NCI-H2227 (cell line): Measurements from ENCODE around the gene UBA1.

Experiments used
- DNase-seq: peaks from one replicate; lab custom pipeline; 2025; ENCODE audit not compliant: unreplicated experiment; lab: John Stamatoyannopoulos, UW

The UBA1 gene

DNA sequence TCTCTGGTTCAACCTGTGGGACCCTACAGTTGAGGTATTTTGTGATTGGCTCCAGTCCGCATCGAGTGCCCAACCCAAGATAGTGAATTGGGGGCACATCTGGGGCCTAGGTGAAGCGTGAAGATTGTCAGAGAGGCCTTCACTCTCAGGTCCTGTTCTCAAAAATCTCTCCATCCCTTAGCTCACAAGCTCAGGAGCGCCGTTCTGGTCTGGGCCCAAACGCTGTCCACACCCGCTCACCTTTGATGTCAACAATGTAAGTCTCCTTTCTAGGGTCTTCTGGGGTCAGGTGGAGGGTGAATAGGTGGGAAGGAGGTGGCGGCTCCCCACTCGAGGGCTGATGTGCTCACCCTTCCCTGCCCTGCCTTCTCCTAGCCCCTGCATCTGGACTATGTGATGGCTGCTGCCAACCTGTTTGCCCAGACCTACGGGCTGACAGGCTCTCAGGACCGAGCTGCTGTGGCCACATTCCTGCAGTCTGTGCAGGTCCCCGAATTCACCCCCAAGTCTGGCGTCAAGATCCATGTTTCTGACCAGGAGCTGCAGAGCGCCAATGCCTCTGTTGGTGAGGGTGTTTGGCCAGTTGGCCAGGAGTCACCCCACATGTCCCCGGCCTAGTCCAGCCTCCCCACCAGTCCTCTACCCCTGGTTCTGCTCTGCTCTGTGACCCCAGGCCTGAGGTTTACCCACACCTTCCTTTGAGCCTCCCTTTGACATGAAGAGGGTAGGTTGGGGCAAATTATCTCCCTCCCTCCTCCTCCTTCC lies 17.2 kb downstream of the UBA1 start:
- DNase-seq = no peak

DNA sequence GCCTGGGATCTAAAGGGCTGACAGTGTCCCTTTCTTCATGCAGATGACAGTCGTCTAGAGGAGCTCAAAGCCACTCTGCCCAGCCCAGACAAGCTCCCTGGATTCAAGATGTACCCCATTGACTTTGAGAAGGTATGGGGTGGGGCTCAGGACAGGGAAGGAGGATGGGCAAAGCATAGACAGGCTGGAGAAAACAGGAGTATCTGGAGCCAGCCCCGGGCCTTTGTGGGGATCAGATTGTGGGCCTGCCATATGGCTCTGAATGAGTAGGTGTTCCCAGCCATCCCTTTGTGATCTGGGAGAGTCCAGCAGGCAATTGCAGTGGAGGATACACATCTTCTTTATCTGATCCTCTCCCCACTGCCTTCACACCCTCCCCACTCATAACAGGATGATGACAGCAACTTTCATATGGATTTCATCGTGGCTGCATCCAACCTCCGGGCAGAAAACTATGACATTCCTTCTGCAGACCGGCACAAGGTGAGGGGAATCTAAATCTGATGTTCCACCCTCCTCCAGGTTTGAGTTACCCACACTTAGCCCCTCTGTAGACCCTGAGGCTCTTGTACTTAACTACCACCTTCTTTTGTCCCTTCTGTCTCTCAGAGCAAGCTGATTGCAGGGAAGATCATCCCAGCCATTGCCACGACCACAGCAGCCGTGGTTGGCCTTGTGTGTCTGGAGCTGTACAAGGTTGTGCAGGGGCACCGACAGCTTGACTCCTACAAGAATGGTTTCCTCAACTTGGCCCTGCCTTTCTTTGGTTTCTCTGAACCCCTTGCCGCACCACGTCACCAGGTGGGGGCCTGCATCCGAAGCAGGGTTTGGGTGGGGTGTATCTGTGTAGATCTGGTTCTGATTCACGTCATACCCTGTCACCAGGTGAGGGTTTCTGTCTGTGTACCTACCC lies 19.0 kb downstream of the UBA1 start:
- DNase-seq = no peak

DNA sequence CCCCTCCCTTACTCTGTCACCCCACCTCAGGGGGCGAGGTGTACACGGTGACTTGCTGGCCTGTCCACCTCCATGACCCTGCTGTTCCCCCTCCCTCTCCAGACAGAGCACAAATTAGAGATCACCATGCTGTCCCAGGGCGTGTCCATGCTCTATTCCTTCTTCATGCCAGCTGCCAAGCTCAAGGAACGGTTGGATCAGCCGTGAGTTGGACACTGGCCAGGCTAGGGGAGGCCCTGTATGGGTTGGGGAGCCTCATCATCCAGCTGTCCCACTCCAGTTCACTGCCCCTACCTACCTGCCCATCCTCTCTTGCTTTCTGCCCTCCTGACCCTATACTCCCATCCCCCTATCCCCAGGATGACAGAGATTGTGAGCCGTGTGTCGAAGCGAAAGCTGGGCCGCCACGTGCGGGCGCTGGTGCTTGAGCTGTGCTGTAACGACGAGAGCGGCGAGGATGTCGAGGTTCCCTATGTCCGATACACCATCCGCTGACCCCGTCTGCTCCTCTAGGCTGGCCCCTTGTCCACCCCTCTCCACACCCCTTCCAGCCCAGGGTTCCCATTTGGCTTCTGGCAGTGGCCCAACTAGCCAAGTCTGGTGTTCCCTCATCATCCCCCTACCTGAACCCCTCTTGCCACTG lies 20.9 kb downstream of the UBA1 start:
- DNase-seq = no peak

DNA sequence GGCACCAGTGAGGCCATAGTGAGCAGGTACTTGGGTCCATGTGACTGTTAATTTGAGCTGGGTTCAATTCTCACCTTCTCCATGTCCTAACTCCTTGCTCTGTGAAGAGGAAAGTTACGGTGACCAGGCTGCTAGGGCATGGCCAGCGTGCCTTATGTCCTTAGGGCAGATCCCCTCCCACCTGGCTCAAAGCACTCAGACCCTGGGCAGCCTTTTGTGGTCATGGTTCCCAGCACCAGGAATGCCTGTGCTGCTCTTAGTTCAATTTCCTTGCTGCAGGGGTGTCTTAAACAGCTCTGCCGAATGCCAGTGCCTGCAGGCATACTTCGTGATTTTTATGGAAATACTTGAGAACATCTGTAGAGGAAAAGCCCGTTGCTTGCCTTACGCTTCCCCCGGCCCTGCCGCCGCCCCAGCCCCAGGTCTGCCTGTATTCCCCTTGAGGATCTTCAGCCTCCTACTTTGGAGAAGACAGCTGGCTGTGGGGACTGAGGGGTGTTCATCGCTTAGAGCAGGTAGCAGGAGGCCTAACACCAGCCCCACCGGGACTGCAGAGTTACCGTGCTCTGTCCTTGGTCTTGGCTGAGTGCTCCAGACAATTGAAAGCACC lies 21.8 kb downstream of the UBA1 start:
- no peak for DNase-seq

DNA sequence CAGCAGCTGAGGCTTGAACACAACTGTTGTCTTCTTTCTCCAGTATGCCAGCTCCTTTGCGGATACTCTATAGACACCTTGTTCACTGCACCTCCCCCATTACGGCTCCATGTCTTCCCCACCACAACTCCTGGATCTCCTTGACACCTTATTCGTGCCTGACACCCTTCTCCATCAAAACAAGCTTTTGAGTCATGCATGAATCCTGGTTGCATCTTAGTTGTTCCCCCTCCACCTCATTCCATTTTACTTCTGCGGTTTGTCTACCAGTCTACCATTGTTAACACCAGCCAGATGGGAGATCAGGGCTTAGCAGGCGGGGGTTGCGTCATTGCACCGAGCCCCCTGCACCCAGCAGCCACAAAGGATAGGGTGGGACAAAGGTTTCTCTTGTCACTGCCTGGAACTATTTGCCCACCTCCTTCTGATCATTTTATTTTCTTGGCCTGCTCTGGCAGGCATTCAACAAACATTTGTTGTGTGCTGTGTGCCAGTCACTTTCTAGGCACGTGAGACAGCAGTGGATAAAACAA lies 22.8 kb downstream of the UBA1 start:
- DNase-seq = no peak

DNA sequence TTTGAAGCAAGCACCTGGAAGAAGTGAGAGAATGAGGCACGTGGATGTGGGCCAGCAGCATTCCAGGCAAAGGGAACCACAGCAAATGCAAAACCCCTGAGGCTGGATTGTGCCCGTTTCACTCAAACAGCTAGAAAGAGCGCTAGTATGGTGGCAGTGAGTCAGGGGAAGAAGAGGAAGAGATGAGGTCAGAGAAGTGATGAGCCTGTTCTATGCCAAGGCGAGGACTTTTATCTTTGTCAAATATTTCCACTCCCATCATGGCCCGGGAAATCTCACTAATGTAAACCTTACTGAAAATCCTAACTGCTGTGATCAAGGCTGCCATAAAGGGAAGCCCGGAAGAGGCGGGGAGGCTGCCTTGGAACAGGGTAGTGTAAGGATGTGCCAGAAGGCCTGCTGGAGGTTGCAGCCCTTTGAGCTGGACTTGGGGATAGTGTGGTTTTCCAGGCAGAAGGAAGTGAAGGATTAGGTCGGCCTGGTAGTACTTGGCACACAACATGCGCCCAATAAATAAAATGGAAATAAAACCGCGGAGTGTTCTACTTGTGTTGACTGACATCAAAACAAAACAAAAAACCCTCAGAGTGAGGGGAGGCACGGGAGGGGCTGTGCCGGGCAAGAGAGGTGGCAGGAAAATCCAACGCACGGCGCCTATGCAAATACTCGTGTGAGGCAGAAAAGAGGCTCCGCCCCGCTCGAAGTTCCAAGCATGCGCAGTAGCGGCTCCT lies 23.7 kb downstream of the UBA1 start:
- no peak for DNase-seq

DNA sequence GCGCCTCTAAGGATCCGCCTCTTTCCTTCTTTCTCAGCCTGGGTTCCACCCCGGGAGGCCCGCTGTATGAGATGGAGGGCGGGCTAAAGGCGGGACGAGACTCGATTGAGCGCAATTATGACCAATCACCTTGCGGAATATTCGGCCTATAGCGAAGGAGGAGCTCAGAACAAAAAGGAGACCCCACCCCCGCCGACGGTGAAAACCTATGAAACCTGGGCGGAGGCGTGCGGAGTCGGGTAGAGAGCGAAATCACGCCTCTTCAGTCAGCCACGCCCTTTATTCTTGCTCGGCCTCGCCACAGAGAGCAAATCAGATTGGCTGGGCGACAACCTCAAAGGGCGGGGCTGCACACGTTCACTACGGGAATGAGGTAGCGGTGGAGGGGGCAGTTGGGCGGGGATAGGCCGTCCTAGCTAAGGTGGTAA lies 24.2 kb downstream of the UBA1 start:
- peak; percentile 99 for DNase-seq

DNA sequence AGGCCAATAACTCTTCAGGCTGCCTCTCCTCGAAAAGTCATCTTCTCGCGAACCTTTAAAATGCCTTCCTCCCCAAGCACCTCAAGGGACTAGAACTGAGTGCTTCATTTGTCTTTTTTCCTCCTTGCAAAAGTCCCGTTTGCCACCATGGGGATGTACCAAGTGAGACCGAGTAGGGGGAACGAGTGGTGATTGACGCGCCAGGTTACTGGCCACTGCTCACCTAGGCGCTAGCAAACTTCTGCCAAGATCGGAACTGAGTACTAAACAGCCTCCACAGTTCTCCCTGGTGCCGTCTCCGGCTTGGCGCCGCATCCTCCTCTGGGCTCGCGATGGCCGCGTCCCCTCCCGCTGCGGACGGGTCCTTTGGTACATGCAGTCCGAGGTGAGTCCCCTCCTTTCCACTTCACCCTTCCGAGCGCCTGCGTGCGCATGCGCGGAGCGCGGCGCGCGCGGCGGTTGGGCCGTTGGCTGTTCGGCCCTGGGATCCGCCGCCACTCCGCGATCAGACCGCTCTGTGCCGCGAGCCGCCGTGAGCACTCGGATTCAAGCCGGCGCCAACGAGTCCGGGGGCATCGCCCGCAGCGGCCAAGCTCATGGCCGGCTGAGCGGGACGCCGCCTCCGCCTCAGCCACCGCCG lies 24.8 kb downstream of the UBA1 start, which contains the start of gene CDK16:
CDK16 (plus strand) TSS at position 402 of the 640 bp plus-strand sequence. CDS start 4,877 bp downstream, outside the sequence.
- peak; percentile 93 for DNase-seq

DNA sequence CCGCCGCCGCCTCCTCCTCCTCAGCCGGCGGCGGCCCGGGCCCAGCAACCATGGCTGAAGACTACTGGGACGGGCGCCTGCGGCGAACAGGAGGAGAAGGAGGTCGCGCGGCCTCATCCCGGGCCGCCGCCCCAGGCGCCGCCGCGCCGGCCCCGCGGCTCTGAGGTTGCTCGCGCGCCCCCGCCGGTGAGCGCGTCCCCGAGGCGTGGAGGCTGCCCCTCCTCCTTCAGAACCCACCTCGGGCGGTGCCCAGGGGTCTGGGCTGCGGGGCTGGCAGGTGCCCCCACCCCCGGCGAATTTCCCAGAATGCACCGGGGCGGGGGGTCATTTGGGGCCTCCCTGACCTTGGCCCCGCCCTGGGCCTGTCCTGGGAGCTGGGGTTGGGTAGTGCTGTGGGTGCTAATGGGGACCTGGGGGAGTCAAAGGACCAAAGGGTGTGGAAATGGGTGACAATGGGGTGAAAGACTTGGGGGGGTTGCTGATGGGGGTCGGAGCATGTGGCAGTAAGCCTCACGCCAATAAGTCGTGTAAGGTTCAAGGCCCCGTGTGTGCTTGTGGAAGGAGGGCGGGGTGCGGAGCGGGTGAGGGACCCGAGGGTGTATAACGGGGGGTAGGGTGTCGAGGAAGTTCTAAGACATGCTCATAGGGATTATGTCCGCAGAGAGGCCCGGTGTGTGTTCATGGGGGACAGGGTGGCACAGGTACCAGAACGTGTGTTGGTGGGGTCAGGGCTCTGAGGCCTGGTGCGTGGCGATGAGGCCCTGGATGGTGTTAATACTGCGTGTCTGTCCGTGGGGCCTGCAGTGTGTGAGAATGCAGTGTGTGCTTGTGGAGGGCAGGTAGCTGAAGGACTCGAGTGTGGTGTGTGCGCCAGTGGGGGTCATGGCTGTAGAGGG lies 25.5 kb downstream of the UBA1 start:
- DNase-seq = peak; percentile 78

DNA sequence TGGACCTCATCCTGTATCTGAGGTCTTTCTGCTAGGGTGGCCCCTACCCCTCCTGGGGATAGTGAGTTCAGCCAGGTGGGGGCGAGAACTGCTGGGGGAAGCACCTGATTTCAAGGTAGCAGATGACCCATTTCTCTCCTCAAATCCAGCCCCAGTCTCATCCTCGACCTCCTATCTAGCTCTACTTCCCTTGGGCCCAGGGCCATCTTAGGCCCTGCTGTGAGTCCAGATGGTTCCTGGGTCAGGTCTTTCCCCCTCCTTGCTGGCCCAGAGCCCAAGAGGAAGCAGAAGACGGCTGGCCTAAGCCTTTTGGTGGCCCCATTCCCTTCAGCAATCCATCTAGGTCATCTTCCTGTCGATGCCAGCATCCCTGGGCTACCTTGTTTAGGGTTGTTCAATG lies 28.1 kb downstream of the UBA1 start:
- DNase-seq = no peak

DNA sequence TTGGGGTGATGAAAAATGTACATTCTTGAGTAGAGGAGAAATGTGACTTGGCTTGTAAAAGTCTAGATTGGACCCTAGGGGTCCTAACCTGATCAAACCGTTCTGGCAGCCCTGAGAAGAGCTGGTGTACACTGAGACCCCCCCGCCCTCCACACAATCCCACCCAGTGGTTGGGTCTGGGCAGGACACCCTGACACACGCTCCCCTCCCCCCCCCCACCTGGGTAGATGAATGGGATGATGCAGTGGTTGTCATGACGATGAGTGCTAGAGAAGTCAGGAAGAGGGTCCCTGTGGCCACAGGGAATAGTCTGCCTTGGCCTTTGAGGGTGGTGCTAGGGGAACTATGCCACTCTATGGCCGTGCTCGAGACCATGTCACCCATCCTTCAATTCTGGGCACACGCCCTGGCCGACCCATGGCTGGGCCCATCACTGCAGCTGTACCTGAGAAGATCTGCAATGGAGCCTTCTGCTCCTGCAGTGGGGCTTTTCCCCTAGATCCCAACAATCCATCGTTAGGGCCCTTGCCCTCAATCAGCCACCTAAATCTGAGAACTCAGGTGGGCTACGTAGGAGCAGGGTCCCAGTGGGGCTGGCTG lies 29.2 kb downstream of the UBA1 start:
- DNase-seq = peak; percentile 32

DNA sequence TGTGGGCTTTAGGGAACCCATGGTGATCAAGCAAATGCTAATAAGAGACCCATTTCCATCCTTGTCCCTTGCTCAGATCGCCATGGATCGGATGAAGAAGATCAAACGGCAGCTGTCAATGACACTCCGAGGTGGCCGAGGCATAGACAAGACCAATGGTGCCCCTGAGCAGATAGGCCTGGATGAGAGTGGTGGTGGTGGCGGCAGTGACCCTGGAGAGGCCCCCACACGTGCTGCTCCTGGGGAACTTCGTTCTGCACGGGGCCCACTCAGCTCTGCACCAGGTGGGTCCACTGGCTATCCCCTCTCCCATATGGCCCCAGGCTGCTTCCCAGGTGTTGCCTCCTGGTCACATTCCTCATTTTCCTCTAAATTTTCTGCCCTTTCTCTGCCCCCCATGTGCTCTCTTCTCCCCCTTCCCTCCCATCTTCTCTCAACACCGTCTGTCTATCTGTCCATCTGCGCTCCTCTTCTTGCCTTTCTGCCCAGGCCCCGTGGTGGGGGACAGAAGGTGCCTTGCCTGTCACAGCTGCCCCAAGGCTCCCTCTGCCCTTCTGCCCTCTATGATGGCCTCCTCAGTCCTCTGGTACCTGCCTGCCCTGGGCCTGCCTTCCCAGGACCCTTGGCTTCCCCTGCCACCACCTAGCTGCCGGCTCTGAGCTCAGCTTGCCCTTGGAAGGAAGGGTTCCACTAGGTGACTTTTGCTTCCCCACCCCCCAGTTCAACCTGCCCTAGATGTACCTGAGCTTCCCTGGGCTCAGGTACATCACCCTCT lies 30.0 kb downstream of the UBA1 start:
- DNase-seq = no peak

DNA sequence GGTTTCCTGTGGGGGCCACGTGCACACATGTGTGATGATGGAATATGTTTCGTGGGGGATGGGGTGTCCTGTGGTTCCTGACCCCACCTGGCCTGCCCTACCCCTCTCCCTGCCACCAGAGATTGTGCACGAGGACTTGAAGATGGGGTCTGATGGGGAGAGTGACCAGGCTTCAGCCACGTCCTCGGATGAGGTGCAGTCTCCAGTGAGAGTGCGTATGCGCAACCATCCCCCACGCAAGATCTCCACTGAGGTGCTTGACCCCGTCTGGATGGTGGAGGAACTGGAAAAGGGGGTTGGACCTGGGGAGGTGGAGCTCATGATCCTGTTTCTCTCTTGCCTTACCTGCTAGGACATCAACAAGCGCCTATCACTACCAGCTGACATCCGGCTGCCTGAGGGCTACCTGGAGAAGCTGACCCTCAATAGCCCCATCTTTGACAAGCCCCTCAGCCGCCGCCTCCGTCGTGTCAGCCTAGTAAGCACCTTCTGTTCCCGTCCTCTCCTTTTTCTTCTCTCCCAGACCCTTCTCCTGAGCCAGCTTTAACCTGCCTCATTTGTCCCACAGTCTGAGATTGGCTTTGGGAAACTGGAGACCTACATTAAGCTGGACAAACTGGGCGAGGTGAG lies 30.8 kb downstream of the UBA1 start:
- DNase-seq = no peak

DNA sequence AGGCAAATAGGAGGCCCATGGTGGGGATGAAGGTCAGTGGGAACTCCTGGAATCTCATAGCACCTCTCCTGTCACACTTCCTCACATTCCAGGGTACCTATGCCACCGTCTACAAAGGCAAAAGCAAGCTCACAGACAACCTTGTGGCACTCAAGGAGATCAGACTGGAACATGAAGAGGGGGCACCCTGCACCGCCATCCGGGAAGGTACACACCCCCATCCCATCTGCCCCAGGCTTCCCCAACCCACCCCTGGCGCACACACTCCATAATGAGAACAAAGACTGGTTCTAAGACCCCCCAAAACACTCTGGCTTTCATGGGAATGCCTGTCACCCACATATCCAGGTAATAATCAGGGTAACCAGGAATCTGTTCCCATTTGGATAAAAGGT lies 31.3 kb downstream of the UBA1 start:
- DNase-seq = no peak

DNA sequence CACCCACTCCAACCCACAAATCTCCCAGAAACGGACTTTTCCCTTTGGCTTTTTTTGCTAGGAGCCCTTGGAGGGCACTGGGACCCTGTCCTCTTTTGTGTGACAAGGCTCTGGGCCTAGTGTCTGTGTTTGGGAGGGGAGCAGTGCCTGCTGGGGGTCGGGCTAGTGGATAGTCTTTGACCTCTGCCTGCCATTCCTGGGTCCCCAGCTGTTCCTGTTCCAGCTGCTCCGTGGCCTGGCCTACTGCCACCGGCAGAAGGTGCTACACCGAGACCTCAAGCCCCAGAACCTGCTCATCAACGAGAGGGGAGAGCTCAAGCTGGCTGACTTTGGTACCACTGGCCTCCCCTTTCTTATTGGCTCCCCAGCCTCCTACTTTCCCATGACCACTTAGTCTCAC lies 32.4 kb downstream of the UBA1 start:
- DNase-seq = no peak

DNA sequence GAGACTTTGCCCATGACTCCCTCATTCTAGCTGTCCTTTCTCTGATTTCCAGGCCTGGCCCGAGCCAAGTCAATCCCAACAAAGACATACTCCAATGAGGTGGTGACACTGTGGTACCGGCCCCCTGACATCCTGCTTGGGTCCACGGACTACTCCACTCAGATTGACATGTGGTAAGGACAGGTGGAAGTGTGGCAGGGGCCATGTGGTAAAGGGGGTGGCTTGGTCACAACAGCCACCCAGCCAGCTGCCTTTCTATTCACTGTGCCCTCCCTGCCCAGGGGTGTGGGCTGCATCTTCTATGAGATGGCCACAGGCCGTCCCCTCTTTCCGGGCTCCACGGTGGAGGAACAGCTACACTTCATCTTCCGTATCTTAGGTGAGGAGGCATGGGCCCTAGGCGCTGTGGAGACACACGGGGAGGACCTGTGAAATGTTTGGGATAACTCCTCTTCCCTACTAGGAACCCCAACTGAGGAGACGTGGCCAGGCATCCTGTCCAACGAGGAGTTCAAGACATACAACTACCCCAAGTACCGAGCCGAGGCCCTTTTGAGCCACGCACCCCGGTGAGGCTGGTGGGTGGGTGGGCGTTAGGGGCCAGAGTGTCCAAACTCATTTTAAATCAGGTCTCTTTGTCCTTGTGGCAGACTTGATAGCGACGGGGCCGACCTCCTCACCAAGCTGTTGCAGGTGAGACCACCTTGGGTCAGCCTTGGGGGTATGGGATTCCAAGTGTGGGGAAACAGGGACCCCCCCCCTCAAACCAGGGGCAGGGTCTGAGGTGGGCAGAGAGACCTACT lies 33.1 kb downstream of the UBA1 start:
- DNase-seq = no peak

DNA sequence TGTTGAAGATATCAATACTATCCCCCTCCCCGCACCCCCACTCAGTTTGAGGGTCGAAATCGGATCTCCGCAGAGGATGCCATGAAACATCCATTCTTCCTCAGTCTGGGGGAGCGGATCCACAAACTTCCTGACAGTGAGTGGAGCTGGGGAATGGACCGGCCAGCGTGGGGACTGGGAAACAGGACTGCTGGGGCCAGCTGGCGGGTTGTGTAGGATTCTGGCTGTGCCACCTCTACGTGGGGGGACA lies 33.6 kb downstream of the UBA1 start:
- DNase-seq = no peak
